Heart left ventricle (tissue), 16 donors: Measurements from ENCODE around the gene KIRREL3. TPM values are rescaled to one million over a fixed set of nuclear protein-coding genes. Genes with fewer than 3 reads are reported as not detected.

Experiments
- ATAC-seq, 4 donors: fragments of 200-7000 bp; cut with Tn5 transposase; one replicate each; pipeline ENCODE4 v1.9.1; 2020 to 2022; ENCODE audit warnings: moderate library complexity in 4 of 4, mild to moderate bottlenecking in 3 of 4, moderate number of reproducible peaks in 1 of 4
- DNase-seq, 5 donors: peaks; one replicate each; pipeline ENCODE4 v3.0.0-alpha.2; 2020
- H3K27ac ChIP-seq, 12 donors: fragments of 200-600 bp; sonication (generic) in 4 of 12; one replicate each; pipeline versions ENCODE4 v1.5.0 to v1.8.0; 2016 to 2022; ENCODE audit warnings: mild to moderate bottlenecking in 2 of 12
- H3K27me3 ChIP-seq, 9 donors: fragments of 200-600 bp; sonication (generic) in 2 of 9; one replicate each; pipeline versions ENCODE4 v1.5.1 to v1.8.0; 2016 to 2022; ENCODE audit warnings: mild to moderate bottlenecking in 3 of 9
- H3K36me3 ChIP-seq, 9 donors: fragments of 200-600 bp; sonication (generic) in 2 of 9; one replicate each; pipeline versions ENCODE4 v1.5.0 to v1.8.0; 2018 to 2022; ENCODE audit warnings: mild to moderate bottlenecking in 2 of 9
- H3K4me1 ChIP-seq, 12 donors: fragments of 200-600 bp; sonication (generic) in 4 of 12; one replicate each; pipeline versions ENCODE4 v1.5.0 to v1.8.0; 2016 to 2022; ENCODE audit warnings: mild to moderate bottlenecking in 3 of 12
- H3K4me3 ChIP-seq, 12 donors: fragments of 200-600 bp; sonication (generic) in 4 of 12; one replicate each; pipeline versions ENCODE4 v1.5.0 to v1.8.0; 2017 to 2022; ENCODE audit warnings: mild to moderate bottlenecking in 9 of 12, moderate library complexity in 4 of 12
- H3K9me3 ChIP-seq, 12 donors: fragments of 200-600 bp; sonication (generic) in 4 of 12; one replicate each; pipeline versions ENCODE4 v1.5.0 to v1.8.0; 2016 to 2022; ENCODE audit warnings: mild to moderate bottlenecking in 1 of 12
- CTCF ChIP-seq, 12 donors: fragments of 200-600 bp; sonication (generic) in 4 of 12; IDR thresholded peaks; one replicate each; pipeline versions ENCODE4 v1.5.0 to v1.8.0; 2018 to 2022; ENCODE audit warnings: antibody characterized with exemption in 12 of 12, mild to moderate bottlenecking in 5 of 12
- POLR2A ChIP-seq, 2 donors: fragments of 450-650 bp; IDR thresholded peaks; one replicate each; pipeline ENCODE4 v1.6.1; 2017; ENCODE audit warnings: antibody characterized with exemption in 2 of 2, mild to moderate bottlenecking in 2 of 2, moderate library complexity in 2 of 2
- WGBS, 4 donors: extraction: QIAGEN DNeasy Blood & Tissue Kit in 2 of 4; methylation state at CpG; one replicate each; pipeline versions ENCODE4 v1.1.5 to v1.1.7; 2013 to 2018; 5-methylcytosine and 5-hydroxymethylcytosine counted together
- intact Hi-C, 10 donors: fragments of 100-400 bp; cut with DNase I; formaldehyde crosslinking; loops; one replicate each; pipeline versions ENCODE4 v1.11.1 to v1.14.2; 2022
- polyA plus RNA-seq, 2 donors: library from polyadenylated mRNA; stranded (reverse); fragments of 200-250 nt; gene quantifications; one replicate each; pipeline ENCODE4 v1.2.3, GENCODE V29; 2013
- total RNA-seq, 9 donors: library from RNA; depleted of rRNA in 2 of 9; stranded (reverse); fragments of >200 nt in 2 of 9; fragmentation: NEBNext Ultra II Directional in 3 of 9; extraction: Animal tissue kit (Norgen Biotek cat#: 25700) in 3 of 9; gene quantifications; one replicate each; pipeline versions ENCODE4 v1.1.0 to v1.2.4, GENCODE V29; 2016 to 2023
- donor health status: ischemic (EF 13 %, LVEDD 7.1; RV severe dilation, severe dysfunction).
- donor health status: healthy with polysubstance abuse.
- donor health status: DM: no; HTN: yes; CAD: no.
- donor health status: DM: no; HTN: no; CAD: no.
- donor health status: ischemic (EF 25% LVEDD 6.9; RV normal size, moderate dysfunction).
- donor health status: ischemic (EF 25% LVEDD 5.7; RV mildly dilated, moderate dysfunction).
- donor health status: healthy.
- donor health status: DM: yes; HTN: yes; CAD: no.
- donor health status: ischemic (EF 35%, LVEDD 5.7; RV mildly dilated, moderate dysfunction).
- donor health status: nonischemic (EF 11% LVEDD 7.7; RV severe dilation, severe dysfunction).
- donor health status: DM: yes; HTN: yes; CAD: no.
- donor health status: PGD.
- donor health status: ischemic (EF 29% LVEDD 5.4; RV normal size, mild dysfunction).
- donor health status: nonischemic (EF 23%, LVEDD 6.1; RV moderate dilation, normal function).

Gene KIRREL3
- total and polyA plus RNA-seq, 11 donors: 0.08 to 1.3 (median 0.27) TPM

DNA sequence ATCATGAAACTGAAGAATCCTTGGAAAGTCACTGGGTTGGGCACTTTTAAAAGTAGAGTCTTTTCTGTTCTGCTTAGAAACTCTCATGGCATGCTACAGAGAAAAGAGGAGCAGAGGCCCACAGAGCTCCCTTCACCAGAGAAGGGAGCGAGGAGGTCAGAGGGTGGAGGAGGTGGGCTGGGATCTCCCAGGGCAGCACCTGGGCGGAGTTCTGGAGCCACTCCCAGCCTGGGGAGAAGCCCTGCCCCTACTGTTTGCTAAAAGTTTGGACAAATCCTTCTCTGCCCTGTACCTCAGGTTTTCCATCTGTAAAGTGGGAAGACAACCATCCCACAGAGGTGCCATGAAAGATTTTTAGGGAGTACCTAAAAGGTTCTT, 299.1 kb downstream of the KIRREL3 start:
- Histone ChIP-seq H3K9me3 (no peaks in the 10 kb centered on the region), H3K4me3 (no peak overlapping the region), H3K27ac (no peak overlapping the region), H3K4me1 (no peaks in the 10 kb centered on the region), H3K27me3 (peaks cover 0 to 10% (median 0%) of the 10 kb centered on the region in 9 donors), H3K36me3 (no peaks in the 10 kb centered on the region)
- DNase-seq (no peak), ATAC-seq (no peak)
- 83 to 90% (median 86%) methylated on average over 2 of the region's 2 CpGs for WGBS, 4 donors
- intact Hi-C loops: no loop called here
- TF ChIP-seq POLR2A (IDR thresholded peaks at IDR 0.05): no peak

- ATAC-seq: no peak
- TF ChIP-seq CTCF (IDR thresholded peaks at IDR 0.05): no peak
- TF ChIP-seq POLR2A (IDR thresholded peaks at IDR 0.05): no peak
Observed at GRCh38 chr11:126700768-126701519, 299.6 kb downstream of the KIRREL3 start.

GRCh38 chr11:126698576-126698975, 302.0 kb downstream of the KIRREL3 start:
- Histone ChIP-seq H3K4me1 (no peaks in the 10 kb centered on the region), H3K36me3 (no peaks in the 10 kb centered on the region), H3K27me3 (peaks cover 0 to 10% (median 0%) of the 10 kb centered on the region in 9 donors), H3K9me3 (no peaks in the 10 kb centered on the region), H3K4me3 (no peak overlapping the region), H3K27ac (no peak overlapping the region)
- TF ChIP-seq POLR2A (IDR thresholded peaks at IDR 0.05) (no peak), CTCF (IDR thresholded peaks at IDR 0.05) (no peak)
- DNase-seq: no peak
- WGBS, 4 donors: 40 to 56% (median 50%) methylated on average over 8 of the region's 8 CpGs
- ATAC-seq: no peak
- intact Hi-C loops: no loop called here

More at GRCh38 chr11:126700768-126701519, 299.6 kb downstream of the KIRREL3 start:
- peaks cover 0 to 10% (median 0%) of the 10 kb centered on the region in 9 donors for H3K27me3 ChIP-seq
- no peak overlapping the region for H3K27ac ChIP-seq
- no peak overlapping the region for H3K4me3 ChIP-seq
- H3K4me1 ChIP-seq: no peaks in the 10 kb centered on the region
- H3K9me3 ChIP-seq: no peaks in the 10 kb centered on the region
- no peaks in the 10 kb centered on the region for H3K36me3 ChIP-seq
- no peak for DNase-seq
- intact Hi-C loops: no loop called here
- 73 to 83% (median 81%) methylated on average over 9 of the region's 9 CpGs for WGBS, 4 donors

- no peak for DNase-seq
- Histone ChIP-seq H3K4me1 (no peaks in the 10 kb centered on the region), H3K27me3 (peaks cover 0 to 10% (median 0%) of the 10 kb centered on the region in 9 donors), H3K36me3 (no peaks in the 10 kb centered on the region), H3K27ac (no peak overlapping the region), H3K9me3 (no peaks in the 10 kb centered on the region), H3K4me3 (no peak overlapping the region)
- intact Hi-C loops: no loop called here
- WGBS, 4 donors: 70 to 78% (median 75%) methylated on average over 6 of the region's 6 CpGs
- TF ChIP-seq CTCF (IDR thresholded peaks at IDR 0.05): no peak
- TF ChIP-seq POLR2A (IDR thresholded peaks at IDR 0.05): no peak
- ATAC-seq: no peak
Observed at GRCh38 chr11:126697936-126698335, 302.6 kb downstream of the KIRREL3 start.
